Measurements from ENCODE around the gene GPR156. TPM values are rescaled to one million over a fixed set of nuclear protein-coding genes. Genes with fewer than 3 reads are reported as not detected.
A peak's percentile ranks its signal among the peaks of the same experiment; 100 is the strongest.
"Not testable (repeated sequence)": the region's sequence is repeated elsewhere in the genome, so short reads cannot be mapped to it uniquely, and the experiment has no call there.

Gene GPR156
- 0.41 and 0.89 TPM in 2 replicates for total RNA-seq
- long read RNA-seq = 0 reads

DNA sequence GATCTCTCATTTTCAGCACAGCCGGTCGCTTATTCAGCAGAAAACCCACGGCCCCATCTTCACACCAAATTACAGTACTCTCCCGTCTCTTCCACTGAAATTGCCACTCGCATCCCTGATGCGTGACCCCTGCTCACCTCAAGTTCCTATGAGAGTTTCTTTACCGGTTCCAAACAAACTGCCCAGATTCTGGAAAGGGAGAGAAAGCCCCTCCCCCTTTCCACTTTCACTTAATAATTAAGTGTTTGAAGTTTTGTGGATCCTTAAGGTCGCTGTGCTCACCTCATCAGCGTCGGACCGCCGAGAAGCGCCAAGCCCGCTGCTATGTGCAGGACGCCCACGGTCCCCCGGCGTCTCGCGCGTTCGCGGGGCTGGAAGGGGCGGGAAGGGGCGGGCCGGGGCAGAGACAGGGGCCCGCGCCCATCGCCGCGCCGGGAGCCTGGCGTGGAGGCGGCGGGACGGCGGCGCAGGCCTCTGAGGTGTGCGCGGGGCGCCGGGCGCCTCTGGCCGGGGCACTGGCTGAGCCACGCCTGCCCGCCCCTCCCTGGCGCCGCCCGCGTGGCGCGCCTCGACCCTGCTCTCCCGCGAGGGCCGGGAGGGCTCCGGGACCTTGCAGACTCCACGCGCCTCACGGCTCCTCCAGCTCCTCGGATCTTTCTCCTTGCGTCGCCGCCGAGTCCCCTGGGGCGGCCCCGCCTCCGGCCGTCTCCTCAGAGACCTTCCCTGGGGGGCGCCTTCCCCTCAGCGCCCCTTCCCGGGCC, at the start of gene GPR156:
GPR156 (minus strand) TSS at position 476 of the 761 bp plus-strand sequence. CDS start 41,124 bp downstream, outside the sequence.
- TF ChIP-seq, protein P1, sequence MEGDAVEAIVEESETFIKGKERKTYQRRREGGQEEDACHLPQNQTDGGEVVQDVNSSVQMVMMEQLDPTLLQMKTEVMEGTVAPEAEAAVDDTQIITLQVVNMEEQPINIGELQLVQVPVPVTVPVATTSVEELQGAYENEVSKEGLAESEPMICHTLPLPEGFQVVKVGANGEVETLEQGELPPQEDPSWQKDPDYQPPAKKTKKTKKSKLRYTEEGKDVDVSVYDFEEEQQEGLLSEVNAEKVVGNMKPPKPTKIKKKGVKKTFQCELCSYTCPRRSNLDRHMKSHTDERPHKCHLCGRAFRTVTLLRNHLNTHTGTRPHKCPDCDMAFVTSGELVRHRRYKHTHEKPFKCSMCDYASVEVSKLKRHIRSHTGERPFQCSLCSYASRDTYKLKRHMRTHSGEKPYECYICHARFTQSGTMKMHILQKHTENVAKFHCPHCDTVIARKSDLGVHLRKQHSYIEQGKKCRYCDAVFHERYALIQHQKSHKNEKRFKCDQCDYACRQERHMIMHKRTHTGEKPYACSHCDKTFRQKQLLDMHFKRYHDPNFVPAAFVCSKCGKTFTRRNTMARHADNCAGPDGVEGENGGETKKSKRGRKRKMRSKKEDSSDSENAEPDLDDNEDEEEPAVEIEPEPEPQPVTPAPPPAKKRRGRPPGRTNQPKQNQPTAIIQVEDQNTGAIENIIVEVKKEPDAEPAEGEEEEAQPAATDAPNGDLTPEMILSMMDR (IDR thresholded peaks at IDR 0.05; ENCODE audit: unreplicated experiment) = no peak
- H3K27me3 Mint-ChIP-seq = peaks cover 70% of the 10 kb centered on the region
- no peaks in the 10 kb centered on the region for H3K36me3 Mint-ChIP-seq (ENCODE audit: insufficient read depth)
- H3K9me3 Mint-ChIP-seq (ENCODE audit: low read depth) = no peaks in the 10 kb centered on the region
- no peaks in the 10 kb centered on the region for H3K4me1 Mint-ChIP-seq (ENCODE audit: low read depth)
- no peak within 1 kb of the TSS for H3K27ac Mint-ChIP-seq
- peak; percentile 25 for DNase-seq (ENCODE audit: low spot score, unreplicated experiment)
- peak within 1 kb of the TSS; percentile 61 for H3K4me3 Mint-ChIP-seq (ENCODE audit: low read depth)

GRCh38 chr3:120332646-120333045, 47.6 kb upstream of the GPR156 start:
- Mint-ChIP-seq H3K9me3 (ENCODE audit: low read depth) (no peaks in the 10 kb centered on the region), H3K27ac (no peak overlapping the region), H3K27me3 (no peaks in the 10 kb centered on the region), H3K4me3 (ENCODE audit: low read depth) (no peak overlapping the region), H3K36me3 (ENCODE audit: insufficient read depth) (peaks cover 15% of the 10 kb centered on the region), H3K4me1 (ENCODE audit: low read depth) (peaks cover 5% of the 10 kb centered on the region)
- TF ChIP-seq, protein P1 (IDR thresholded peaks at IDR 0.05; ENCODE audit: unreplicated experiment) = no peak
- no peak for DNase-seq (ENCODE audit: low spot score, unreplicated experiment)

DNA sequence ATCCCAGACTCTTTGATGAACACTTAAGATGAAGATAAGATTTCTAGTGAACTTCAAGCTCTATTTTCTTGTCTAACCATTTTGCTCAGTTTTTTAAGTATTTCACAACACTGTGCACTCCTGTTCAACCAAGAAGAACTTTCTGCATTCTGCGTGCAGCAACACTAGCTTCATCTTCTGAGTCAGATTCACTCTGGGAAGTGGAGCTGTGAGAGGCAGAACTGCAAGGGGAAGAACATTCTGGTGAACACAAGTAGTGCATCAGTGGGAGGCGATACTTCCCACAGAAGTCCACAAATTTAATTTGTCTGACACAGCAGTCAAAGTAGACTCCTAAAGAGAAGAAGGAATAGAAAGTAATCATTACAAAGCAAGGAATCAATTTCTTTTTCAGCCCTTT, 46.1 kb upstream of the GPR156 start:
- H3K36me3 Mint-ChIP-seq (ENCODE audit: insufficient read depth) = peaks cover 15% of the 10 kb centered on the region
- TF ChIP-seq, protein P1 (IDR thresholded peaks at IDR 0.05; ENCODE audit: unreplicated experiment) = no peak

DNA sequence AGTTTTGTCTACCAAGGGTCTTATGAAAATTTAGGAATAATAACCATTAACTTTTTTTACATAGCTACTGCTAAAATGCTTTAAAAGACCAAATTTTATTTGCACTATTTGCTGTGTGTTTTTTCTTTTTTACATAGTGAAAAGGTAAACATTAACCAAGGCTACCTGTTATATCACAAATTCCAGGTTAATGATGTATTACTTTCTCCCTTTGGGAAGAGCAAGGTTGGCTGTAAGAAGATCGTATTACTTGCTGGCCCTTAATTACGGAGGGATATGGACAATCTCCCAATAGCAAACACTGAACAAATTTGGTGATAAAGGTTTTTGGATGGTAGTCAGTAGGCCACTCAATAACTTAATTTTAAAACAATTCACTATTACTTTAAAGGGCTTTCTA, 41.8 kb upstream of the GPR156 start:
- no peak for DNase-seq (ENCODE audit: low spot score, unreplicated experiment)
- Mint-ChIP-seq H3K4me1 (ENCODE audit: low read depth) (peaks cover 7% of the 10 kb centered on the region), H3K4me3 (ENCODE audit: low read depth) (no peak overlapping the region), H3K27ac (no peak overlapping the region), H3K9me3 (ENCODE audit: low read depth) (peaks cover 2% of the 10 kb centered on the region), H3K27me3 (no peaks in the 10 kb centered on the region), H3K36me3 (ENCODE audit: insufficient read depth) (peaks cover 15% of the 10 kb centered on the region)
- TF ChIP-seq, protein P1 (IDR thresholded peaks at IDR 0.05; ENCODE audit: unreplicated experiment) = no peak

More for the DNA sequence above, 46.1 kb upstream of the GPR156 start:
- H3K4me1 Mint-ChIP-seq (ENCODE audit: low read depth) = peaks cover 11% of the 10 kb centered on the region
- H3K4me3 Mint-ChIP-seq (ENCODE audit: low read depth) = no peak overlapping the region
- peaks cover 2% of the 10 kb centered on the region for H3K9me3 Mint-ChIP-seq (ENCODE audit: low read depth)
- DNase-seq (ENCODE audit: low spot score, unreplicated experiment) = no peak
- H3K27ac Mint-ChIP-seq = no peak overlapping the region
- H3K27me3 Mint-ChIP-seq = no peaks in the 10 kb centered on the region

DNA sequence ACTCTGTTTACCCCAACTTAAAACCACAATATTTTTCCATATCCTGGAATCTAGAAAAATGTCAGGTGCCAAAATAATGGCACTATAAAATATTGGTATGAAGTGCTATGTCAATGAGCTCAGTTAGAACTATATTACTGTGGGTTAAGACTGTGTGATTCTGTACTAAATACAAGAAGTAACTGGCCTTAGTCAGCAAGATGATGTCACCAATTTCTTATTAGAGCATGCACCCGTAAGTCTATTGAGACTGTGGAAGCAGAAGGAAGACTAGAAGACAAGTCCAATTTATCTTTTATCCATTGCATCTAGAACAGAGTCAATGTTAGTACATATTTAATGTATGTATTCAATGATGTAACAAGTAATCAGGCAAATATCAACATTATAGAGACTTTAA, 39.2 kb upstream of the GPR156 start:
- TF ChIP-seq, protein P1 (IDR thresholded peaks at IDR 0.05; ENCODE audit: unreplicated experiment) = no peak
- Mint-ChIP-seq H3K36me3 (ENCODE audit: insufficient read depth) (peaks cover 12% of the 10 kb centered on the region), H3K27ac (no peak overlapping the region), H3K4me1 (ENCODE audit: low read depth) (peaks cover 7% of the 10 kb centered on the region), H3K4me3 (ENCODE audit: low read depth) (no peak overlapping the region), H3K9me3 (ENCODE audit: low read depth) (peaks cover 2% of the 10 kb centered on the region), H3K27me3 (no peaks in the 10 kb centered on the region)
- DNase-seq (ENCODE audit: low spot score, unreplicated experiment) = no peak

GRCh38 chr3:120323761-120324160, 38.7 kb upstream of the GPR156 start:
- H3K4me3 Mint-ChIP-seq (ENCODE audit: low read depth); H3K4me1 Mint-ChIP-seq (ENCODE audit: low read depth); H3K27ac Mint-ChIP-seq; DNase-seq (ENCODE audit: low spot score, unreplicated experiment); H3K27me3 Mint-ChIP-seq; H3K9me3 Mint-ChIP-seq (ENCODE audit: low read depth): not testable (repeated sequence)
- peaks cover 11% of the 10 kb centered on the region for H3K36me3 Mint-ChIP-seq (ENCODE audit: insufficient read depth)
